GM18498 (cell line): ENCODE results near the gene THNSL1.

Source experiments
- ATAC-seq: cut with Tn5 transposase; IDR thresholded peaks from one replicate; pipeline ENCODE4 v1.9.1; 2021; ENCODE audit warnings: mild to moderate bottlenecking, moderate library complexity; ENCODE audit not compliant: unreplicated experiment

The THNSL1 gene

DNA sequence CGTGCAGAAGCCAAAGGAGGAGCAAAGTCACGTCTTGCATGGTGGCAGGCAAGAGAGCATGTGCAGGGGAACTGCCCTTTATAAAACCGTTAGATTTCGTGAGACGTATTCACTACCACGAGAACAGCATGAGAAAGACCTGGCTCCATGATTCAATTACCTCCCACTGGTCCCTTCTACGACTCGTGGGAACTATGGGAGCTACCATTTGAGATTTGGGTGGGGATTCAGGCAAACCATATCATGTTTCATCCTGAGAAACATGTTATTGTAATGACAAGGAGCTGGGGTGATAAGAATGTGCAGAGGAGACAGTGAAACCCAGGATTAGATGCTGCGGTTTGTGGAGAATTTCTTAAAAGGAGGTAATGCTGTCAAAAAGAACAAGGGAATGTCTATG lies 34.0 kb downstream of the THNSL1 start:
- no peak for ATAC-seq

DNA sequence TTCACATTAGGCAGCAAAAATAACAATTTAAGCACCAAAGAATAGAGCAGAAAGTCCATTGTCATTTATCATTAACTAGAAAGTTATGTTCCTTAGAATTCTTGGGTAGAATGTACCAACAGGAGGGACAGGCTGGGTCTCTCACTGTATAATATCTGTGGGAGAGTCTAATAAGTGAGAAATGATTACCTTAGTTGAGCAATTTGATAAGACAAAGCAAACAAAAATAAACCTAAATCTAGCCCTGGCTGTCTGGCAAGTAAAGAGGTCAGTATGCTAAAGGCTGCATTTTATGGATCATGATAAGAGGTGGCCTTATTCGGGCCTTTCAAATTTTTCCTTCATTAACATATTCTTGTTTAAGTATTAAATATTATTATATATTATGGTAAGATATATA lies 35.6 kb downstream of the THNSL1 start:
- no peak for ATAC-seq

DNA sequence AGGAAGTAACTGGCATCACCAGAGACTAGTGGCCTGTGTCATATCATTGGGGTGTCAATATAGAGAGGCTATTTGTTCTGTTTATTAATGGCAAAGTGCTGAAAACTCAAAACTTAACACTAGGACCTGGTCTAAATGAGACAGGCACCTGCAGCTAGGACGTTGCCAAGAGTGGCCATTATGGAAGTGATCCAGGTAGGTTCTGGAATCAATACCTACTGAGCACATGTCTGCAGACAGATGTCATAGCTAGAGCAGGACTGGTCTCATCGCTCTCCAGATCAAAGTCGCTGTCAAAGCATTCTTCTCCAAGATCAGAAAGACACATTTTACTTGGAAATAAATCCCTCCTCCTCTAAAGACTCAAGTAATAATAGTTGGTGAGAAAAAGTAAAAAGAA lies 40.3 kb downstream of the THNSL1 start:
- no peak for ATAC-seq

DNA sequence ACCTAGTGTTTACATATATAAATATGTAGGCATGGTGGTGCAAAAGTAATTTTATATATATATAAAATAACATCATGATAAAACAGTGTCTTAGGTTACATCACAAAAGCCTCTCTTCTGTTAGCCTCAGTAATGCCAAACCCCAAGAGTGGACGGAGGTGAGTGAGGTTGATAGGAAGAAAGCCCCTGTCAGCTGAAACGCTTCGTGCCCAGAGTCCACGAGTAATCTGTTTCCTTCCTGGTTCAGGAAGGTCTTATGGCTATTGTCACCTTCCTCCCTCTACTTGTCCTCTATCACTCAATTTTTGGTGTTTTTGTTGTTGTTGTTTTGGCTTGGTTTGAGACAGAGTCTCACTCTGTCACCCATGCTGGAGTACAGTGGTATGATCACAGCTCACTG lies 41.5 kb downstream of the THNSL1 start:
- ATAC-seq: no peak

DNA sequence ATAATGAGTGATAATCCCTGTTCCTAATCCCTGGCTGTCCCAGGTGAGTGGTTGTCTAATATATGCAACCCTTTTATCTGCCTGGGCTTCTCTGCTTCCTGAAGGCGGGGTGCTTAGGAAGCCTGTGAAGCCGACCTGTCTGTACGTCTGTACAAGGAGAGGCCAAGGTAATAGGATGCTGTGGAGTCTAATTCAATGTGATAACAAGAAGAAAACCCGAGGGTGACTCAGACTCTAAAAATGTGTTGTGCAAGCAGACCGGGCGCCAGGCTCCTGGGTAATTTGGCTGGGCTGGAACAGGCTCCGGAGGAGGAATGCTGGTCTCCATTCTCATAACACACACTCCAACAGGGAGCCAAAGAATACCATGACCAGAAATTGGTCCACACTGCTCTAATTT lies 43.6 kb downstream of the THNSL1 start:
- ATAC-seq: no peak

DNA sequence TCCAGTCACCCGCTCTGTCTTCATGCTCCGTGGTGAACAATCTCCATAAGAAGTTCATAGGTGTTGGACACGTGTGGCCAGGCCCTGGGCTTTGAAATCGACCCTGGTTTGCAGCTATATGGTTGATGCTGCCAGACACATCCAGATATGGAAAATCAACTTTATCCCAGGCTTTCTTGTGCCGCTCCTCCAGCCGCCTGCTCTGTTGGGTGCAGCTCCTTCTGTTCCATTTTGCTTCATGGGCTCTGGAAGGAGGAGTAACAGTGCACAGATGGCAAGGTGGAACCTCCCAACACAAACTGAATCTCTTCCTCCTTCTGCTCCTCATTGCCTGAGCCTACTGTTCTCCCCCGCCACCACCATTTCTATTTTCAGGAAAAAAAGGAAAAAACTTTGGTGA lies 44.7 kb downstream of the THNSL1 start:
- ATAC-seq: no peak

DNA sequence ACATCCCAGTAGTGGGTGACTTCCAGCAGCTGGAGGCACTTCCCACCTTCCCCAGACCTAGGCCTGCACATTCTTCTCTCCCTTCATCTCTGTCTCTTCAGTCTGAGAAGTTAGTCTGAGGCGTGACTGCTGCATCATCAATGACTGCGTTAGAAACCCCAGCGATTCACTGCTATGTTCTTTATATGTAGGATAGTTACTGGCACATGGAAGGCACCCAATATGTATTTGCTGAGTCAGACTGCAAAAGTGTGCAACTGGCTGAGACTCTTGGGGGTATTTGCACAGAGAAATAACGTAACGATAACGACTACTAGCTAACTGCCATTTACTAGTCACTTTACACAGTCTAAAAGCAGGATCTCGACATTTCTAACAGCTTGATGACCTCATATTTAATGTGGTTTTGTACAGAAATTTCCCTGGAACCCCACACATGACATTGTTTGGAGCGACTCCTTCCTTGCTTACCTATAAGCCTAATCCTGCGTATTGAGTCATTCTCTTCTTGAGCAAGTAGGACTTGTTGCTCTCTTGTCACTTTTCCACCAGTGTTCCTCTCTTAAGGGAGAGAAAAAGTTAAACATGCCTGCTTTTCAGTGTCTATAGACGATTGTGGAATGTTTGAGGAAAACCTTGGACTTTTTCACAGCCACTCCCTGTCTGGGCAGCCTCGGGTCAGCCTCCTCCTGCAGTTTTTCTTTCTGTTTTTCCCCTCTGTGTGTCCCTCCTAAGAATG lies 45.5 kb downstream of the THNSL1 start:
- ATAC-seq: no peak

DNA sequence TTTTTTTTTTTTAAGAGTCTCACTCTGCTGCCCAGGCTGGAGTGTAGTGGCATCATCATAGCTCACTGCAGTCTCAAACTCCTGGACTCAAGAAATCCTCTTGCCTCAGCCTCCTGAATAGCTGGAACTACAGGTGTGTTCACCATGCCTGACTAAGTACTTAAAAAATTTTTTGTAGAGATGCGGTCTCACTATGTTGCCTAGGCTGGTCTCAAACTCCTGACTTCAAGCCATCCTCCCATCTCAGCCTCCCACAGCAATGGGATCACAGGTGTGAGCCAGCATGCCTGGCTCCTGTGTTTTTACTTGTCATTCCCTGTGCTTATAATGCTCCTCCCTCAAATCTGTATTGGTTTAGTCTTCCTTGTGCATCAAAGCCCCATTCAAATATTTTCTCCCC lies 46.7 kb downstream of the THNSL1 start:
- ATAC-seq: no peak

DNA sequence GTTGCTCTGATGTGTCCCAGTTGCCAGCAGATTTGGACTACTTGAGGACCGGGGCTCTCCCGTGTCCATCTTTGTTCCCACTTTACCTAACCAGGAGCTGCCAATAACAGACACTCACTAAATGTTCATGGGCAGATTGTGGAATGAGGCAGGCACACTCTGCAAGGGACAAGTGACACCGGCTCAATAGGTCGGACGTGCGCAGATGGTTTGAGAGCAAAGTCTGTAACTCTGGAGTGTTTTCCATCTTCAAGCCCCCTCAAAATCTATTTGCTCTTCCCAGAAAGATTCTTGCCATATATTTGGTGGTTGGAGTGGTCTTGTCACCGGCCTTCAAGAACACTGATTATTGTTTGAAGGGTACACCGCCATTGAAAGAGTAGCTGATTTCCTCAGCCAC lies 47.2 kb downstream of the THNSL1 start:
- no peak for ATAC-seq

DNA sequence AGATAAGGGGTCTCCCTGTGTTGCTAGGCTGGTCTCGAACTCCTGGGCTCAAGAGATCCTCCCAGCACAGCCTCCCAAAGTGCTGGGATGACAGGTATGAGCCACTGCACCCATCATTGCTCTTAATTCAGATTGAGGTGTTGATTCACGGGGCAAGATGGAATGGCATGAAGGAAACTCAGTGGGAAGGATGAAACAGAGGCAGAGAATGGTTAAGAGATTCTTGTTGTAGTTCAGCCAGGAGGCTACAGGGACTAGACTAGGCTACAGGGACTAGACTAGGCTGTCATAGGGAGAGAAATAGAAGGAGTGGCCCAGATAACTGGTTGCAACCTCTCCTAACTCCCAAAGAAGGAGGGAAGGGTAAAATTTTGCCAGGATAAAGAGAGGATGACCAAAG lies 48.0 kb downstream of the THNSL1 start:
- no peak for ATAC-seq

DNA sequence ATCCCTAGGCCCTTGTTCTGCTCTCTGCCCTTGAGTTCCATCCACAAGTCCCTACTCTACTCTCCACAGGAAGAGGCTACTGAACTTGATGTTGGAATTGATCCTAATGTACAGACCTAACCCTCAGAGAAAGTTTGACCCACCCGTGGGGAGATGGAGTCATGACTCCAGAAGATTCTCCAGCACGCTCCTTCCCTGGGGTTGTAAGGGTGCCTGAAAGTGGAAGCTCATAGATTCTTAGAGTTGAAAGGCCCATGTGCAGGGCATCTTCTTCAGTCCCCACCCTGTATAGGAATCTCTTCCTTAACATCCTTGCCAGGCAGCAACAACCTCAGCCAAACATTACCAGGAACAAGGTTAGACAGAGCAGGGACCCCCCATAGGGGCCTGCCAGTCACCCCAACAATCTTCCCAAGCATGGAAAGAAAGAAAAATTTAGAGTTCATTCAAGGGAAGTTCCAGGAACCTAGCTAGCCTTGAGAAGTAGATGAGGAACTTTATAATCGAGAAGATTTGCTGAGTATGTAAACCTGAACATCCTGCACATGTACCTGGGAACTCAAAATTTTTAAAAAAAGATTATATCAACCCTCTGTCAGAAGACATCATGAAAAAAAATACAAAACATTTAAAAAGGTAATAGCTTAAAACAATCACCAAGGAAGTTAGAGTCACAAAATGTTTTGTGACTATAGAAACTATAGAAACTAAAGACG lies 49.5 kb downstream of the THNSL1 start:
- ATAC-seq: no peak

DNA sequence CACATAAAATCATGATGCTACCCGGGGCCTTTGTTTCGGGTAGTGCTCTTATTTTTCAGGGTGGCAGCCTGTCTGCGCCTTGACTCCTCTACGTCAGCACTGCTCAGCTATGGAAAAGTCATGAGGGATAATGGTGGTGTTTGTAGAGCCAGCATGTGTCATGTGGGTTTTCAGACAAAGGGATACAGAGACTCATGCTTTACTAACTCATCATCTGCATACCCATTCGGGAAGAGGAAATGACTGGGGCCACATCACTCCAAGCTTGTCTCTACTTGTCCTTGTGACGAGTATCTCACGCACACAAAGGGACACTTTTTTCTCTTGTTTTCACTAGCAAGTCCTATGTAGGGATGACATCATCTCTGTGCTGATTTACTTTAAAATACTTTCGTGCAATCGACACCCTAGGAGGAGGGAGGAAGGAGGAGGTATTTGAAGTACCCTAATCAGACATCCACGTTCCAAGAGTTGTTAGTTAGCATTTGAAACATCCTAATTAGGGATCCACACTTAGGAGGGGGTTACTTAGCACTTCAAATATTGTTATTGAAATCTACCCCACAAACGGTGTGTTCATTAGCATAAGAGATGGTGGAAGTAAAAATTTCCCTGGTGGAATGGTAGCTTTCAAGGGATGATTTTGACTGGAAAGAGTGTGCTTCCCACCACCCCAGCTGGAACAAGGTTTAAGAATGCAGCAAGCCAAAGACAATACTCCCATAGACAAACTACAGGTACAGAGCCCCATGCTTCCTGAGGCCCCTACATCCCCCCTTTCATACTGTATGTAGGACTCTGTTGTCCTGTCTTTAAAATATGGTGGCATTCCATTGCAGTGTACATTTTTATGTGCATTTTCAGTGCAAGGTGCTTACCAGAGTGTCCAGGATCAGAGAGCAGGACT lies 52.0 kb downstream of the THNSL1 start:
- ATAC-seq: no peak

DNA sequence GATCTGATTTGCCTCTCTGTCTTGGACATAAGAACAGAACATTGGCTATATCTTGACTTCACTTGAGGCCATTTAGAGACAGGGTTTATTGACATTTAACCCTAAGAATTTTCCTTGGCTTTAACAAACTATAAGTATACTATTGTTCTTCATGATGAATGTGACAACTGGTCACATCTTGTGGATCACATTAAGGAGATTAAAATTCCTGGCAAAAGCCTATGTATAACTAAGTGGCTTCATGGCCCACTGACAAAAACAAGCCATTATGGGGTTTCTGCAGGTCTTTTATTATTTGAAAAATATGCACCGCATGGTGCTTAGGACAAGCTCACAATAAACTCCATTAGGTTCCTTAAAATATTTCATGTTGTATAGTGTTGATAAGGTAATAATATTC lies 54.8 kb downstream of the THNSL1 start:
- no peak for ATAC-seq

DNA sequence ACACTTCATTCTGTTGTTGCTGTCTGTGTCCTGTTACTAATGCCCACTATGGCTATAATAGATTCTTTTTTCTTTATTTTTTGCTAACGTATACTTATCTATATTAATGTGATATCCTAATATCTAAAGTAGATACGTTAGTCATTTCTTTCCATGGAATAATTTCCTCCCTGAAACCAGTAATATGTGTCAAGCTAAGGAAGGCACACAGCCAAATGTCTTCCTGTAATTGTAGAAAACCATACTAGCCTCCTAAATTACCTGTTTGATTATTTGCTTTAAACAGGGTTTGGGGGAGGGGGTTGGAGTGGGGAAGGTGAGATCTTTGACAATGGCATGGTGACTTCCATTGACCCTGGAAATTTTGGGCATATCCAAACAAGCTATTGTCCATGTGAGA lies 56.4 kb downstream of the THNSL1 start:
- no peak for ATAC-seq

DNA sequence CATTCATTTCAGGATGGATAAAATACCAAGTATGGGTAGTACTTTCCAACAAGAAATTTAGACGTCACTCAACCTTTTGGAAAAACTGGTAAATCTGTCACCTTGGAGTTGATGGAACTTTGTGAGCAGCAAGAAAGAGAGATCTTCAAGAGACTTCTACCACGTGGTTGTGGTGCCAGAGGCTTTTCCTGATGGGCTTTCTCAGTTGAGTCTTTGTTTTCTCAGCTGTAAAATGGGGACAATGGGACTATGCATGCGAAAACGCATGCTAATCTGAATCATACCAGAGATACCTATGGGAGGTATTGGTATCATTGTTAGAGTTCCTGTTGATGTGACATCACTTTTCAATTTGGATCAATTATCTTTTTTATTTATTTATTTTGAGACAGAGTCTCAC lies 59.4 kb downstream of the THNSL1 start:
- no peak for ATAC-seq
